Neuronal stem cell (in vitro differentiated cells): Measurements from ENCODE around the gene IFNG.

Experiments used
- DNase-seq: peaks from one replicate; pipeline ENCODE4 v3.0.0-alpha.2; 2013; ENCODE audit warnings: low spot score
- H2AFZ ChIP-seq: one replicate; pipeline ENCODE4 v1.6.1; 2013; ENCODE audit warnings: mild to moderate bottlenecking, low read length, inconsistent platforms
- H2AK5ac ChIP-seq: 2 replicates; pipeline ENCODE4 v1.6.1; 2013; ENCODE audit warnings: low read depth, mild to moderate bottlenecking, inconsistent platforms, low read length, moderate library complexity, mixed read lengths
- H2BK120ac ChIP-seq: 2 replicates; pipeline ENCODE4 v1.6.1; 2013; ENCODE audit warnings: low read depth, mild to moderate bottlenecking, inconsistent platforms, low read length, moderate library complexity, mixed read lengths
- H2BK12ac ChIP-seq: one replicate; pipeline ENCODE4 v1.6.1; 2013; ENCODE audit warnings: low read length, inconsistent platforms
- H2BK15ac ChIP-seq: 2 replicates; pipeline ENCODE4 v1.6.1; 2013; ENCODE audit warnings: mild to moderate bottlenecking, low read length, inconsistent platforms, mixed read lengths
- H2BK5ac ChIP-seq: one replicate; pipeline ENCODE4 v1.6.1; 2013; ENCODE audit warnings: inconsistent platforms, mild to moderate bottlenecking, low read length, moderate library complexity
- H3K14ac ChIP-seq: one replicate; pipeline ENCODE4 v1.6.1; 2013; ENCODE audit warnings: low read length, inconsistent platforms
- H3K18ac ChIP-seq: 2 replicates; pipeline ENCODE4 v1.6.1; 2013; ENCODE audit warnings: low read length, inconsistent platforms
- H3K23ac ChIP-seq: 2 replicates; pipeline ENCODE4 v1.6.1; 2013; ENCODE audit warnings: low read depth, mild to moderate bottlenecking, mixed read lengths, low read length, inconsistent platforms; ENCODE audit not compliant: poor library complexity
- H3K27ac ChIP-seq: replicated peaks from 3 replicates; pipeline ENCODE4 v1.5.1; 2013; ENCODE audit warnings: low read length, inconsistent platforms
- H3K27me3 ChIP-seq, 3 experiments: 2 replicates each; pipeline ENCODE4 v1.6.1; 2013; ENCODE audit warnings: low read length in 3 of 3, mild to moderate bottlenecking in 2 of 3, inconsistent platforms in 1 of 3, low read depth in 1 of 3, mixed read lengths in 1 of 3, moderate library complexity in 1 of 3; ENCODE audit not compliant: control insufficient read depth in 3 of 3, insufficient read depth in 3 of 3
- H3K36me3 ChIP-seq, 2 donors: replicated peaks in 1 of 2; 2 replicates each; pipeline ENCODE4 v1.6.1; 2013; ENCODE audit warnings: low read length in 2 of 2; ENCODE audit not compliant: control insufficient read depth in 2 of 2, insufficient read depth in 2 of 2
- H3K4ac ChIP-seq: 2 replicates; pipeline ENCODE4 v1.6.1; 2013; ENCODE audit warnings: inconsistent platforms, mild to moderate bottlenecking, low read length, moderate library complexity
- H3K4me1 ChIP-seq, 2 donors: 1 replicate in 1 of 2; 2 replicates in 1 of 2; pipeline ENCODE4 v1.6.1; 2013; ENCODE audit warnings: low read length in 2 of 2, low read depth in 1 of 2; ENCODE audit not compliant: control insufficient read depth in 2 of 2, insufficient read depth in 1 of 2
- H3K4me2 ChIP-seq: one replicate; pipeline ENCODE4 v1.6.1; 2013; ENCODE audit warnings: mild to moderate bottlenecking, low read length, inconsistent platforms; ENCODE audit not compliant: insufficient read depth, poor library complexity, severe bottlenecking
- H3K4me3 ChIP-seq, 2 donors: 2 replicates each; pipeline ENCODE4 v1.5.1; 2013; ENCODE audit warnings: low read length in 2 of 2, mild to moderate bottlenecking in 2 of 2, inconsistent platforms in 1 of 2, moderate library complexity in 1 of 2
- H3K79me1 ChIP-seq: one replicate; pipeline ENCODE4 v1.6.1; 2013; ENCODE audit warnings: low read depth, mild to moderate bottlenecking, inconsistent platforms, low read length, moderate library complexity
- H3K9ac ChIP-seq: one replicate; pipeline ENCODE4 v1.6.1; 2013; ENCODE audit warnings: mild to moderate bottlenecking, low read depth, low read length, inconsistent platforms; ENCODE audit not compliant: poor library complexity
- H3K9me3 ChIP-seq, 2 donors: replicated peaks in 1 of 2; 2 replicates each; pipeline versions ENCODE3 to v1.6.1; 2013; ENCODE audit warnings: low read length in 2 of 2, mild to moderate bottlenecking in 2 of 2, inconsistent platforms in 1 of 2, low read depth in 1 of 2, mixed read lengths in 1 of 2, moderate library complexity in 1 of 2; ENCODE audit not compliant: control insufficient read depth in 2 of 2, insufficient read depth in 1 of 2
- H4K8ac ChIP-seq: one replicate; pipeline ENCODE4 v1.6.1; 2013; ENCODE audit warnings: low read depth, mild to moderate bottlenecking, inconsistent platforms, low read length, moderate library complexity
- H4K91ac ChIP-seq: one replicate; pipeline ENCODE4 v1.6.1; 2013; ENCODE audit warnings: low read length, low read depth, mild to moderate bottlenecking, inconsistent platforms; ENCODE audit not compliant: poor library complexity
- WGBS, 2 donors: extraction: QIAGEN DNeasy Blood & Tissue Kit; methylation state at CpG; one replicate each; pipeline ENCODE4 v1.1.7; 2013; ENCODE audit warnings: missing lambda C conversion rate in 2 of 2, mixed read lengths in 1 of 2; ENCODE audit not compliant: insufficient read length in 2 of 2, insufficient replicate concordance in 1 of 2; ENCODE audit errors: extremely low coverage in 2 of 2; 5-methylcytosine and 5-hydroxymethylcytosine counted together

IFNG gene

DNA sequence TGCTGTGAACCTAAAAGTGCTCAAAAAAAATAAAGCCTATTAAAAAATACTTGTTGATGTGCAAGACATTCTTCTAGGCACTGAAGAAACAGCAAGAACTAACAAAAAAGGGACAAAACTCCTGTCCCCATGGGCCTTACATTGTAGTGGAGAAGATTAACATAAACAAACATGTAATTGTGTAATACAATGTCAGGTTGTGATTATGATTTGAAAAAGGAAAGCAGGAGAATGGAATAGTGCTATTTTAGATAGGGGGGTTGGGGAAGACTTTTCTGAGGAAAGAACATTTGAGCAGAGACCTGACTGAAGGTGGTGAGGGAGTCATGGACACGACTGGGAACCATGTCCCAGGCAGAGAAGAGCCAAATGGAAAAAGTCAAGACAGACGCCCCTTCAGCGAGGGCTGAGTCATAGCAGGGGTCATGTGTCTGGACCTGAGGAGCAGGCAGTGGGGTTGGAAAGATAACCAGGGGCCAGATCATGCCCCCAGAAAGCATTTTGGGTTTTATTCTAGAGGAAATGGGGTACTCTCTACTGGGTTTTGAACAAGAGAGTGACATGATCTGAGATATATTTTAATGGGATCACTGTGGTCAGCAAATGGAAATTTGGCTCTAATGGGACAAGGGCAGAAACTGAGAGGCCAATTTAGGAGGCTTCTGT, 19.4 kb upstream of the IFNG start:
- no CpG with 5 or more reads among the region's 3 CpGs for WGBS, 2 donors
- Histone ChIP-seq H3K36me3 (no peaks in the 10 kb centered on the region), H3K79me1 (no peaks in the 10 kb centered on the region), H2BK15ac (no peak overlapping the region), H3K9ac (no peak overlapping the region), H2BK12ac (no peak overlapping the region), H2BK5ac (no peak overlapping the region), H3K9me3 (no peaks in the 10 kb centered on the region), H2BK120ac (no peak overlapping the region), H3K4me3 (no peak overlapping the region), H2AFZ (no peak overlapping the region), H3K18ac (no peak overlapping the region), H3K23ac (no peak overlapping the region), H3K14ac (no peak overlapping the region), H4K8ac (no peak overlapping the region), H4K91ac (no peak overlapping the region), H3K27me3 (no peaks in the 10 kb centered on the region), H3K4me2 (no peak overlapping the region), H3K4me1 (peaks cover 0 to 3% of the 10 kb centered on the region in 2 donors), H2AK5ac (no peak overlapping the region), H3K27ac (no peak overlapping the region), H3K4ac (no peak overlapping the region)
- DNase-seq: no peak

DNA sequence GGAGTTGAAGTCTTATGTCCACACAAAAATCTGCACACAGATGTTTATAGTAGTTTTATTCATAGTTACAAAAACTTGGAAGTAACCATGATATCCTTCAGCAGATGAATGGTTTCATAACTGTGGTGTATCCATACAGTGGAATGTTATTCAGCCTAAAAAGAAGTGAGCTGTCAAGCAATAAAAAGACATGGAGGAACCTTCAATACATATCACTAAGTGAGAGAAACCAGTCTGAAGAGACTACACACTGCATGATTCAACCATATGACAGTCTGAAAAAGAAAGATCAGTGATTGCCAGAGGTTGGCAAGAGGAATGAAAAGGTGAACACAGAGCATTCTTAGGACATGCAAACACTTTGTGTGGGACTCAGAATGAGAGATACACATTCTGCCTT, 18.6 kb upstream of the IFNG start:
- Histone ChIP-seq H3K9ac (no peak overlapping the region), H3K27me3 (no peaks in the 10 kb centered on the region), H3K4ac (no peak overlapping the region), H3K14ac (no peak overlapping the region), H3K36me3 (no peaks in the 10 kb centered on the region), H2BK120ac (no peak overlapping the region), H2AFZ (no peak overlapping the region), H2BK5ac (no peak overlapping the region), H3K4me2 (no peak overlapping the region), H3K23ac (no peak overlapping the region), H3K18ac (no peak overlapping the region), H2BK15ac (no peak overlapping the region), H3K27ac (no peak overlapping the region), H2BK12ac (no peak overlapping the region), H3K79me1 (no peaks in the 10 kb centered on the region), H4K91ac (no peak overlapping the region), H4K8ac (no peak overlapping the region), H3K4me1 (peaks cover 0 to 3% of the 10 kb centered on the region in 2 donors), H3K9me3 (no peaks in the 10 kb centered on the region), H2AK5ac (no peak overlapping the region), H3K4me3 (no peak overlapping the region)
- DNase-seq: no peak

- Histone ChIP-seq H2AFZ (no peak overlapping the region), H2BK12ac (no peak overlapping the region), H4K8ac (no peak overlapping the region), H3K9ac (no peak overlapping the region), H3K4me2 (no peak overlapping the region), H2AK5ac (no peak overlapping the region), H3K27ac (no peak overlapping the region), H2BK120ac (no peak overlapping the region), H3K36me3 (no peaks in the 10 kb centered on the region), H2BK5ac (no peak overlapping the region), H3K18ac (no peak overlapping the region), H3K4me3 (no peak overlapping the region), H3K9me3 (no peaks in the 10 kb centered on the region), H3K27me3 (no peaks in the 10 kb centered on the region), H3K14ac (no peak overlapping the region), H4K91ac (no peak overlapping the region), H2BK15ac (no peak overlapping the region), H3K23ac (no peak overlapping the region), H3K4me1 (peaks cover 0 to 3% of the 10 kb centered on the region in 2 donors), H3K4ac (no peak overlapping the region), H3K79me1 (no peaks in the 10 kb centered on the region)
- no peak for DNase-seq
- no CpG with 5 or more reads among the region's 2 CpGs for WGBS, 2 donors
These were observed 18.0 kb upstream of the IFNG start for GRCh38 chr12:68177562-68177961.

DNA sequence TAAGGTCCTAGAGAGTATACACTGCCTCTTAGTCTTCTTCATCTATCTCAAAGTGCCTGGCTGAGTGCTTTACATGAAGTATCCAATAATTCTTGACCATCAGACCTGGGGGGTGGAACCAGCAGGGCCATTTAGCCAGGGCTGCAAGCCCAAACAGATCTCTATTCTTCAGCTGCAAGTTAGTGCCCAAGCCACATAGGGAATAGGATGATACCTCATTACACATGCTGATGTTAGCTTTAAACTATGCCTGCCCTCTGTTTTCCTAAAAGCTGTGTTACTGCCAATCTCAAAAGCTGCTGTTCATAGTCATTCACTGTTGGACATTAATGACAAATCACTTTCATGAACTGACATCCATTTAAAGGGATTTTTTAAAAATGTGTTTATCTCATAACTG, 16.7 kb upstream of the IFNG start:
- no peak overlapping the region for H3K18ac ChIP-seq
- no peak overlapping the region for H2BK120ac ChIP-seq
- no peak overlapping the region for H2BK5ac ChIP-seq
- H3K4me3 ChIP-seq: no peak overlapping the region
- H3K4ac ChIP-seq: no peak overlapping the region
- no peak overlapping the region for H2AK5ac ChIP-seq
- H4K91ac ChIP-seq: no peak overlapping the region
- H3K23ac ChIP-seq: no peak overlapping the region
- no peak overlapping the region for H3K4me2 ChIP-seq
- H3K36me3 ChIP-seq: no peaks in the 10 kb centered on the region
- peaks cover 0 to 3% of the 10 kb centered on the region in 2 donors for H3K4me1 ChIP-seq
- no peak overlapping the region for H3K14ac ChIP-seq
- H3K27me3 ChIP-seq: no peaks in the 10 kb centered on the region
- no peak for DNase-seq
- no peaks in the 10 kb centered on the region for H3K9me3 ChIP-seq
- no peak overlapping the region for H2BK12ac ChIP-seq
- no peak overlapping the region for H2AFZ ChIP-seq
- no peak overlapping the region for H4K8ac ChIP-seq
- H3K27ac ChIP-seq: no peak overlapping the region
- no peaks in the 10 kb centered on the region for H3K79me1 ChIP-seq
- H2BK15ac ChIP-seq: no peak overlapping the region
- no peak overlapping the region for H3K9ac ChIP-seq
